Measurements from ENCODE around the gene DVL3.

DNA sequence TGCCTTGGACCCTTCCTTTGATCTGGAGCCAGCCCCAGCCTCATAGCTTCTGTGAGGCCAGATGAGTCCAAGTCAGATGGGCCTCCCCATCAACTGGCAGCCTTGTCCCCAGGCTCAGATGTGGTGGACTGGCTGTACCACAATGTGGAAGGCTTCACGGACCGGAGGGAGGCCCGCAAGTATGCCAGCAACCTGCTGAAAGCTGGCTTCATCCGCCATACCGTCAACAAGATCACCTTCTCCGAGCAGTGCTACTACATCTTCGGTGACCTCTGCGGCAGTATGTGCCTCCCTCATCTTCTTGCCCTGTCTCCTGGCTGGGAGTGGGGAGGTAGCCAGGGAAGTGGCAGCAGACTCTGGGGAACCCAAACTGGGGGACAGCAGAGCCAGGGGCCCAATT, 12.6 kb downstream of the DVL3 start:
- TF ChIP-seq, protein P1, sequence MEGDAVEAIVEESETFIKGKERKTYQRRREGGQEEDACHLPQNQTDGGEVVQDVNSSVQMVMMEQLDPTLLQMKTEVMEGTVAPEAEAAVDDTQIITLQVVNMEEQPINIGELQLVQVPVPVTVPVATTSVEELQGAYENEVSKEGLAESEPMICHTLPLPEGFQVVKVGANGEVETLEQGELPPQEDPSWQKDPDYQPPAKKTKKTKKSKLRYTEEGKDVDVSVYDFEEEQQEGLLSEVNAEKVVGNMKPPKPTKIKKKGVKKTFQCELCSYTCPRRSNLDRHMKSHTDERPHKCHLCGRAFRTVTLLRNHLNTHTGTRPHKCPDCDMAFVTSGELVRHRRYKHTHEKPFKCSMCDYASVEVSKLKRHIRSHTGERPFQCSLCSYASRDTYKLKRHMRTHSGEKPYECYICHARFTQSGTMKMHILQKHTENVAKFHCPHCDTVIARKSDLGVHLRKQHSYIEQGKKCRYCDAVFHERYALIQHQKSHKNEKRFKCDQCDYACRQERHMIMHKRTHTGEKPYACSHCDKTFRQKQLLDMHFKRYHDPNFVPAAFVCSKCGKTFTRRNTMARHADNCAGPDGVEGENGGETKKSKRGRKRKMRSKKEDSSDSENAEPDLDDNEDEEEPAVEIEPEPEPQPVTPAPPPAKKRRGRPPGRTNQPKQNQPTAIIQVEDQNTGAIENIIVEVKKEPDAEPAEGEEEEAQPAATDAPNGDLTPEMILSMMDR (conservative IDR thresholded peaks at IDR 0.05; ENCODE audit: low read length): no peak
- no peak for TF ChIP-seq EZH2phosphoT487 (IDR thresholded peaks at IDR 0.05; ENCODE audit: borderline replicate concordance, low read depth, low read length)

All from OCI-LY7 (cell line).